HCT116 (cell line): ENCODE results near the gene MFSD8. TPM values are rescaled to one million over a fixed set of nuclear protein-coding genes. Genes with fewer than 3 reads are reported as not detected.

ENCODE experiments used
- ATAC-seq: fragments of 200-7000 bp; cut with Tn5 transposase; 2 replicates; pipeline ENCODE4 v1.9.1; 2020; ENCODE audit warnings: mild to moderate bottlenecking, moderate library complexity
- Bru-seq: library from RNA; stranded (reverse); fragments of 400-500 nt; gene quantifications from one replicate; lab custom pipeline; 2021; lab: Mats Ljungman, UMichigan
- BruChase-seq, 2 experiments: library from RNA; stranded (reverse); fragments of 400-500 nt; gene quantifications; one replicate each; lab custom pipeline; 2021; lab: Mats Ljungman, UMichigan
- BruUV-seq: library from RNA; stranded (reverse); fragments of 400-500 nt; replicated peaks from 2 replicates; lab custom pipeline; 2021; lab: Mats Ljungman, UMichigan
- CTCF ChIA-PET: fragments of 300-600 bp; sonication (Branson Sonifier 250); formaldehyde crosslinking; loops from one replicate; lab custom pipeline; 2021; ENCODE audit warnings: antibody characterized with exemption; lab: Charles Lee
- POLR2A ChIA-PET: fragments of 300-600, 350-600 bp; sonication (Branson Sonifier 250); formaldehyde crosslinking; loops from one replicate; lab custom pipeline; 2021; ENCODE audit warnings: antibody characterized with exemption; lab: Charles Lee
- RAD21 ChIA-PET, 2 experiments: fragments of 300-600 bp; sonication (Branson Sonifier 250); formaldehyde crosslinking; loops; one replicate each; lab custom pipeline; 2023; ENCODE audit warnings: low total read pairs in 2 of 2; ENCODE audit not compliant: uncharacterized antibody in 2 of 2, unreplicated experiment in 2 of 2, low non-redundant PET in 1 of 2; lab: Charles Lee
- DNase-seq: peaks from one replicate; pipeline ENCODE4 v3.0.0-alpha.2; 2010; ENCODE audit warnings: low read depth, low spot score
- H2AFZ ChIP-seq: fragments of 200-600 bp; shearing (Covaris generic), sonication (generic); 2 replicates; pipeline ENCODE4 v1.6.1; 2017; ENCODE audit warnings: low read depth, mixed run types, mixed read lengths, antibody characterized with exemption, low read length; ENCODE audit not compliant: poor library complexity, severe bottlenecking
- H3K27ac ChIP-seq: 2 replicates; pipeline ENCODE4 v1.5.1; 2012; ENCODE audit warnings: low read depth, low read length
- H3K27me3 ChIP-seq: fragments of 200-600 bp; sonication (generic); 2 replicates; pipeline ENCODE4 v1.6.1; 2016; ENCODE audit warnings: mixed run types, low read length, mixed read lengths; ENCODE audit not compliant: insufficient read depth
- H3K36me3 ChIP-seq, 2 experiments: fragments of 200-500 bp in 1 of 2; fragments of 200-600 bp in 1 of 2; sonication (Bioruptor generic) in 1 of 2; sonication (generic) in 1 of 2; 2 replicates each; pipeline versions ENCODE4 v1.5.1 to v1.6.1; 2014 to 2016; ENCODE audit warnings: low read length in 2 of 2, inconsistent platforms in 1 of 2, mixed read lengths in 1 of 2, mixed run types in 1 of 2; ENCODE audit not compliant: insufficient read depth in 2 of 2, control insufficient read depth in 1 of 2
- H3K4me1 ChIP-seq, 2 experiments: fragments of 200-600 bp in 1 of 2; sonication (generic) in 1 of 2; 2 replicates each; pipeline versions ENCODE4 v1.5.1 to v1.6.1; 2012 to 2017; ENCODE audit warnings: low read length in 2 of 2, inconsistent platforms in 1 of 2, mild to moderate bottlenecking in 1 of 2, mixed read lengths in 1 of 2, mixed run types in 1 of 2, moderate library complexity in 1 of 2; ENCODE audit not compliant: insufficient read depth in 2 of 2, control insufficient read depth in 1 of 2
- H3K4me2 ChIP-seq: fragments of 200-600 bp; sonication (generic); 2 replicates; pipeline ENCODE4 v1.6.1; 2017; ENCODE audit warnings: mixed run types, low read length, mixed read lengths
- H3K4me3 ChIP-seq, 2 experiments: fragments of 200-600 bp in 1 of 2; sonication (generic) in 1 of 2; replicated peaks in 1 of 2; 2 replicates each; pipeline ENCODE4 v1.5.1; 2011 to 2016; ENCODE audit warnings: low read length in 2 of 2, control low read depth in 1 of 2, low read depth in 1 of 2, mild to moderate bottlenecking in 1 of 2, mixed read lengths in 1 of 2, mixed run types in 1 of 2
- H3K79me2 ChIP-seq: fragments of 200-600 bp; sonication (generic); 2 replicates; pipeline ENCODE4 v1.6.1; 2017; ENCODE audit warnings: mild to moderate bottlenecking, mixed run types, low read length, moderate library complexity, mixed read lengths; ENCODE audit not compliant: insufficient read depth
- H3K9ac ChIP-seq: fragments of 200-600 bp; sonication (generic); 2 replicates; pipeline ENCODE4 v1.6.1; 2016; ENCODE audit warnings: low read length, mixed read lengths
- H3K9me2 ChIP-seq: fragments of 200-600 bp; sonication (generic), shearing (Covaris generic); 2 replicates; pipeline ENCODE4 v1.6.1; 2017; ENCODE audit warnings: mixed run types, mild to moderate bottlenecking, moderate library complexity; ENCODE audit not compliant: insufficient read depth
- H3K9me3 ChIP-seq, 2 experiments: fragments of 200-500 bp in 1 of 2; fragments of 200-600 bp in 1 of 2; sonication (Bioruptor generic) in 1 of 2; sonication (generic) in 1 of 2; 2 replicates each; pipeline ENCODE4 v1.6.1; 2014 to 2017; ENCODE audit warnings: low read length in 2 of 2, mixed read lengths in 2 of 2, inconsistent platforms in 1 of 2, low read depth in 1 of 2, mild to moderate bottlenecking in 1 of 2, mixed run types in 1 of 2, moderate library complexity in 1 of 2; ENCODE audit not compliant: control insufficient read depth in 1 of 2, insufficient read depth in 1 of 2
- H4K20me1 ChIP-seq: fragments of 200-600 bp; sonication (generic), shearing (Covaris generic); 2 replicates; pipeline ENCODE4 v1.6.1; 2017; ENCODE audit warnings: mixed run types, mild to moderate bottlenecking, moderate library complexity; ENCODE audit not compliant: insufficient read depth
- ATF3 ChIP-seq: IDR thresholded peaks from 2 replicates; pipeline ENCODE4 v1.6.1; 2012
- CEBPB ChIP-seq: IDR thresholded peaks from 2 replicates; pipeline ENCODE4 v1.6.1; 2012; ENCODE audit warnings: low read depth
- CTCF ChIP-seq, 3 experiments: fragments of 200-600 bp in 1 of 3; sonication (generic) in 1 of 3; IDR thresholded peaks in 2 of 3; conservative IDR thresholded peaks in 1 of 3; 2 replicates each; pipeline ENCODE4 v1.5.1; 2012 to 2017; ENCODE audit warnings: low read depth in 2 of 3, low read length in 2 of 3, antibody characterized with exemption in 1 of 3, borderline replicate concordance in 1 of 3, control low read depth in 1 of 3, mild to moderate bottlenecking in 1 of 3, mixed read lengths in 1 of 3, mixed run types in 1 of 3, moderate library complexity in 1 of 3; ENCODE audit not compliant: insufficient read depth in 1 of 3
- EGR1 ChIP-seq: IDR thresholded peaks from 2 replicates; pipeline ENCODE4 v1.6.1; 2012; ENCODE audit warnings: low read depth
- ELF1 ChIP-seq: IDR thresholded peaks from 2 replicates; pipeline ENCODE4 v1.6.1; 2012; ENCODE audit warnings: low read depth, borderline replicate concordance
- EZH2 ChIP-seq: fragments of 200-600 bp; sonication (generic); IDR thresholded peaks from 2 replicates; pipeline ENCODE4 v1.6.1; 2017; ENCODE audit warnings: antibody characterized with exemption, mixed run types
- MAX ChIP-seq: IDR thresholded peaks from 2 replicates; pipeline ENCODE4 v1.6.1; 2012
- POLR2A ChIP-seq: IDR thresholded peaks from 2 replicates; pipeline ENCODE4 v1.7.0; 2011; ENCODE audit warnings: borderline replicate concordance; ENCODE audit not compliant: insufficient read depth, insufficient read length; ENCODE audit errors: extremely low read depth
- POLR2AphosphoS5 ChIP-seq: IDR thresholded peaks from 2 replicates; pipeline ENCODE4 v1.6.1; 2011; ENCODE audit warnings: mild to moderate bottlenecking, low read depth, low read length, moderate library complexity
- RAD21 ChIP-seq: IDR thresholded peaks from 2 replicates; pipeline ENCODE4 v1.6.1; 2012; ENCODE audit warnings: low read depth, mild to moderate bottlenecking
- SIN3A ChIP-seq: IDR thresholded peaks from 2 replicates; pipeline ENCODE4 v1.6.1; 2012; ENCODE audit warnings: low read depth
- SP1 ChIP-seq: IDR thresholded peaks from 2 replicates; pipeline ENCODE4 v1.6.1; 2012; ENCODE audit warnings: low read depth
- SRF ChIP-seq: IDR thresholded peaks from 2 replicates; pipeline ENCODE4 v1.6.1; 2012; ENCODE audit warnings: low read depth
- TCF7L2 ChIP-seq: IDR thresholded peaks from 2 replicates; pipeline ENCODE4 v1.7.0; 2011; ENCODE audit warnings: borderline replicate concordance, inconsistent platforms; ENCODE audit not compliant: insufficient read depth, insufficient read length; ENCODE audit errors: extremely low read depth
- YY1 ChIP-seq: IDR thresholded peaks from 2 replicates; pipeline ENCODE4 v1.6.1; 2011; ENCODE audit warnings: low read length, low read depth, moderate library complexity, mild to moderate bottlenecking; ENCODE audit not compliant: insufficient replicate concordance; ENCODE audit errors: extremely low read depth
- ZBTB33 ChIP-seq: IDR thresholded peaks from 2 replicates; pipeline ENCODE4 v1.6.1; 2011; ENCODE audit warnings: mild to moderate bottlenecking, low read length, moderate library complexity; ENCODE audit not compliant: insufficient replicate concordance; ENCODE audit errors: extremely low read depth
- ZFX ChIP-seq: fragments of 450-650 bp; IDR thresholded peaks from 2 replicates; pipeline ENCODE4 v1.6.1; 2017
- ZNF274 ChIP-seq: fragments of 200-500 bp; sonication (Bioruptor generic); IDR thresholded peaks from 2 replicates; pipeline ENCODE4 v1.6.1; 2014; ENCODE audit warnings: mild to moderate bottlenecking, low read depth, low read length, inconsistent platforms
- intact Hi-C: fragments of 100-400 bp; cut with micrococcal nuclease; formaldehyde crosslinking; loops from 2 replicates; pipeline ENCODE4 v1.10.0; 2022
- long read RNA-seq: library from polyadenylated mRNA; unstranded; transcript quantifications from one replicate; pipeline ENCODE4 v2.0.0, GENCODE V29; 2021; ENCODE audit not compliant: unreplicated experiment
- polyA plus RNA-seq: library from polyadenylated mRNA; unstranded; fragments of >200 nt; gene quantifications from 2 replicates; pipeline ENCODE4 v1.2.1, GENCODE V29; 2012; ENCODE audit warnings: missing spikeins
- total RNA-seq: library from RNA; stranded (reverse); gene quantifications from one replicate; pipeline ENCODE4 v1.2.1, GENCODE V29; 2021; ENCODE audit not compliant: unreplicated experiment

The MFSD8 gene
- 17.1 TPM for total RNA-seq
- 4.0 and 6.0 TPM in 2 replicates for polyA plus RNA-seq
- percentile 73 among the genes with signal in this experiment for Bru-seq, nascent RNA
- percentile 67 among the genes with signal in this experiment for BruChase-seq, experiment 1, labeled RNA remaining after a 6-hour chase
- percentile 79 among the genes with signal in this experiment for BruChase-seq, experiment 2, labeled RNA remaining after a 2-hour chase
- long read RNA-seq, full-length matches to known transcripts, result 12 of 27 reads
- long read RNA-seq, partial matches to known transcripts, result 5 of 27 reads
- long read RNA-seq, other reads (novel, unspliced or antisense), result 10 of 27 reads

- ChIA-PET CTCF (interaction anchor here (0.8 to 1.5 kb wide), 3 partner anchors 86 to 103 kb away, joined by 3 to 5 read pairs (median 3); no protein-coding TSS in a partner anchor), POLR2A (interaction anchor here (0.8 to 1.7 kb wide), 6 partner anchors 9 to 183 kb away, joined by 3 to 6 read pairs (median 4); partner anchors contain the start of genes HSPA4L, LARP1B and PLK4), RAD21 (interaction anchor here (0.6 to 1.6 kb wide), 4 partner anchors 8 to 96 kb away, joined by 3 to 4 read pairs (median 3); partner anchors contain the start of genes LARP1B (in 2 of the 2) and PLK4 (in 1 of the 2))
- ATAC-seq (peak; percentile 95), DNase-seq (peak; percentile 99)
- Histone ChIP-seq H4K20me1 (no peaks in the 10 kb centered on the region), H3K9ac (peak within 1 kb of the TSS; percentile 90), H3K9me2 (no peaks in the 10 kb centered on the region), H3K27ac (peak within 1 kb of the TSS; percentile 87), H2AFZ (peak within 1 kb of the TSS; percentile 63), H3K79me2 (peaks cover 73% of the 10 kb centered on the region), H3K4me3 (peak within 1 kb of the TSS; percentile 98 to 99), H3K9me3 (no peaks in the 10 kb centered on the region), H3K36me3 (no peaks in the 10 kb centered on the region; a peak in 1 of 4 replicates), H3K4me1 (peaks cover 5 to 14% of the 10 kb centered on the region in 2 experiments; a peak in 3 of 4 replicates), H3K27me3 (no peaks in the 10 kb centered on the region), H3K4me2 (peak within 1 kb of the TSS; percentile 74)
- peak; percentile 92 for TF ChIP-seq MAX
- TF ChIP-seq CTCF (IDR thresholded peaks at IDR 0.05 in 2 of 3, conservative IDR thresholded peaks at IDR 0.05 in 1 of 3; ENCODE audit: borderline replicate concordance in 1 of 3, insufficient read depth in 1 of 3, low read depth in 2 of 3, low read length in 2 of 3), result peak in 2 of 3 experiments; percentile 41 to 46; a peak in 4 of 6 replicates
- no peak for TF ChIP-seq ZNF274
- no peak for TF ChIP-seq ATF3
- TF ChIP-seq YY1, result peak; percentile 90
- no peak for TF ChIP-seq CEBPB
- TF ChIP-seq EGR1, result peak; percentile 88
- 0 out of 2 replicates have a peak, but pooled peaks have one; percentile 73 for TF ChIP-seq SRF
- no peak for TF ChIP-seq TCF7L2
- TF ChIP-seq POLR2A, result peak; percentile 87
- TF ChIP-seq ELF1, result peak; percentile 43
- TF ChIP-seq ZFX, result no peak
- peak; percentile 85 for TF ChIP-seq POLR2AphosphoS5
- TF ChIP-seq SIN3A, result peak; percentile 83
- peak; percentile 74 for TF ChIP-seq SP1
- peak; percentile 94 for TF ChIP-seq ZBTB33
- peak; percentile 48; the same call in 1 of the 2 replicates for TF ChIP-seq RAD21
- no peak for TF ChIP-seq EZH2
- BruUV-seq, result TSS peak; percentile 77
- intact Hi-C loops, result loop anchor here (1.0 to 5.0 kb wide), 3 partner anchors 83 to 183 kb away; partner anchors contain the start of genes HSPA4L, LARP1B and PLK4
Observed at GRCh38 chr4:127965062-127965802, at the start of gene MFSD8, which contains the start of gene ABHD18. Gene MFSD8, minus strand, starts transcription at chr4:127965173. Its CDS starts 40 bp downstream, at chr4:127965133. Gene ABHD18, plus strand, starts transcription at chr4:127965406. Its CDS starts 17,550 bp downstream, at chr4:127982956.
